Astrocyte (in vitro differentiated cells and primary cell): Measurements from ENCODE around the gene TBL2. TPM values are rescaled to one million over a fixed set of nuclear protein-coding genes. Genes with fewer than 3 reads are reported as not detected.

Source experiments
- DNase-seq: peaks from one replicate; pipeline ENCODE4 v3.0.0-alpha.2; 2010; ENCODE audit warnings: low read depth
- FAIRE-seq: peaks from 2 replicates; lab custom pipeline; 2011; peaks lifted over from hg19 to GRCh38; lab: Jason Lieb, UNC
- H2AFZ ChIP-seq: 2 replicates; pipeline ENCODE4 v1.6.0; 2012; ENCODE audit warnings: low read depth, low read length, inconsistent platforms
- H3K27ac ChIP-seq: 2 replicates; pipeline ENCODE4 v1.5.1; 2011; ENCODE audit warnings: low read depth, low read length, inconsistent platforms
- H3K27me3 ChIP-seq: 2 replicates; pipeline ENCODE4 v1.6.0; 2011; ENCODE audit warnings: low read length, inconsistent platforms; ENCODE audit not compliant: insufficient read depth
- H3K36me3 ChIP-seq: 2 replicates; pipeline ENCODE4 v1.5.1; 2011; ENCODE audit warnings: low read length, inconsistent platforms; ENCODE audit not compliant: insufficient read depth
- H3K4me1 ChIP-seq: 2 replicates; pipeline ENCODE4 v1.5.1; 2011; ENCODE audit warnings: low read length, inconsistent platforms; ENCODE audit not compliant: insufficient read depth
- H3K4me2 ChIP-seq: 2 replicates; pipeline ENCODE4 v1.6.0; 2012; ENCODE audit warnings: low read length, inconsistent platforms
- H3K4me3 ChIP-seq: 2 replicates; pipeline ENCODE4 v1.5.1; 2011; ENCODE audit warnings: low read depth, mild to moderate bottlenecking, low read length, inconsistent platforms; ENCODE audit not compliant: insufficient read depth
- H3K79me2 ChIP-seq: 2 replicates; pipeline ENCODE4 v1.6.0; 2012; ENCODE audit warnings: mild to moderate bottlenecking, low read length, inconsistent platforms; ENCODE audit not compliant: insufficient read depth
- H3K9ac ChIP-seq: 2 replicates; pipeline ENCODE4 v1.6.0; 2012; ENCODE audit warnings: mild to moderate bottlenecking, low read length, inconsistent platforms
- H3K9me3 ChIP-seq: 2 replicates; pipeline ENCODE4 v1.5.1; 2012; ENCODE audit warnings: low read depth, mild to moderate bottlenecking, low read length, inconsistent platforms; ENCODE audit not compliant: insufficient read depth
- H4K20me1 ChIP-seq: 2 replicates; pipeline ENCODE4 v1.6.0; 2012; ENCODE audit warnings: low read length, inconsistent platforms; ENCODE audit not compliant: insufficient read depth
- H3K27ac Mint-ChIP-seq: one replicate; pipeline ENCODE4 v1.8.0; 2021; ENCODE audit warnings: mild to moderate bottlenecking, mixed read lengths; ENCODE audit not compliant: unreplicated experiment
- H3K27me3 Mint-ChIP-seq: one replicate; pipeline ENCODE4 v1.8.0; 2021; ENCODE audit warnings: low read depth, mixed read lengths; ENCODE audit not compliant: unreplicated experiment
- H3K36me3 Mint-ChIP-seq: one replicate; pipeline ENCODE4 v1.8.0; 2021; ENCODE audit warnings: low read depth, mixed read lengths; ENCODE audit not compliant: unreplicated experiment
- H3K4me1 Mint-ChIP-seq: one replicate; pipeline ENCODE4 v1.8.0; 2021; ENCODE audit warnings: low read depth, mixed read lengths; ENCODE audit not compliant: unreplicated experiment
- H3K4me3 Mint-ChIP-seq: one replicate; pipeline ENCODE4 v1.8.0; 2021; ENCODE audit warnings: mild to moderate bottlenecking, moderate library complexity, mixed read lengths; ENCODE audit not compliant: unreplicated experiment
- H3K9me3 Mint-ChIP-seq: one replicate; pipeline ENCODE4 v1.8.0; 2021; ENCODE audit warnings: mild to moderate bottlenecking, mixed read lengths; ENCODE audit not compliant: unreplicated experiment
- CTCF ChIP-seq: IDR thresholded peaks from 2 replicates; pipeline ENCODE4 v1.5.1; 2011; ENCODE audit warnings: low read depth, mild to moderate bottlenecking, inconsistent platforms, low read length, moderate library complexity; ENCODE audit not compliant: insufficient read depth
- EZH2 ChIP-seq: IDR thresholded peaks from 2 replicates; pipeline ENCODE4 v1.6.1; 2012; ENCODE audit warnings: mild to moderate bottlenecking, low read length, inconsistent platforms; ENCODE audit not compliant: insufficient read depth
- total RNA-seq: library from RNA; stranded (reverse); gene quantifications from 2 replicates; pipeline ENCODE4 v1.2.1, GENCODE V29; 2021

TBL2 gene
- total RNA-seq, 1 donor from 2014 or later: 54.8 TPM

DNA sequence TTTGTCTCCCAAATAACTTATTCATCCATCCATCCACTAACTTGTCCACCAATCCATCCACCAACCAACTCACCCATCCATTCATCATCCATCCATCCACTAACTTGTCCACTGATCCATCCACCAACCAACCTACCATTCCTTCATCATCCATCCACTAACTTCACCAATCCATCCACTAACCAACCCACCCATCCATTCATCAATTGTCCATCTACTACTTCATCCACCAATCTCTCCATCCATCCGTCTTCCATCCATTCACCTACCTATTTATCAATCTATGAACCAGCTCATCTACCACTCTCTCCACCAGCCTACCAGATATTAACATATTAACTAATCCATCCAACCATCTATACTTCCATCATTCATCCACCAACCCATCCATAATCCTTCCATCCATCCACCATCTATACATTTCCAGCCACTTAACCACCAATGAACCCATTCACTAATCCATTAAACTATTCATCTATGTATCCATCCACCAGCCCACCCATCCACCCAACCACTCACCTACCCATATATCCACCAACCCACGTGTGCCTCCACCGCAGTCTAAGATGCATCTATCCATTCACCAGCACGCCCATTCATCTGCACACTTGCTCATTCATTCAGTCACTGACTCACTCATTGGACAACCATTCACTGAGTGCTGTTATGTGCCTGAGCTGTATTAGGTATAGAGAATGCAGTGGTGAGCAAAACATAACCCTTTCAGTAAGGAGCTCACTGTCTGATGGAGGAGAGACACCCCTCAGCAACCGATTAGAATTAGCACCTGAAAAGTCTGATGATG, 19.8 kb upstream of the TBL2 start:
- Histone ChIP-seq H3K9ac (no peak overlapping the region), H3K79me2 (no peaks in the 10 kb centered on the region), H2AFZ (no peak overlapping the region), H3K36me3 (no peaks in the 10 kb centered on the region), H3K27me3 (peaks cover under 1% of the 10 kb centered on the region), H4K20me1 (no peaks in the 10 kb centered on the region), H3K27ac (no peak overlapping the region), H3K4me3 (no peak overlapping the region), H3K9me3 (no peaks in the 10 kb centered on the region), H3K4me2 (no peak overlapping the region), H3K4me1 (no peaks in the 10 kb centered on the region)
- Mint-ChIP-seq H3K36me3 (no peaks in the 10 kb centered on the region), H3K9me3 (no peaks in the 10 kb centered on the region), H3K27me3 (peaks cover 36% of the 10 kb centered on the region), H3K27ac (no peak overlapping the region), H3K4me1 (no peaks in the 10 kb centered on the region), H3K4me3 (no peak overlapping the region)
- FAIRE-seq (no peak), DNase-seq (no peak)
- TF ChIP-seq CTCF: no peak
- TF ChIP-seq EZH2: no peak

DNA sequence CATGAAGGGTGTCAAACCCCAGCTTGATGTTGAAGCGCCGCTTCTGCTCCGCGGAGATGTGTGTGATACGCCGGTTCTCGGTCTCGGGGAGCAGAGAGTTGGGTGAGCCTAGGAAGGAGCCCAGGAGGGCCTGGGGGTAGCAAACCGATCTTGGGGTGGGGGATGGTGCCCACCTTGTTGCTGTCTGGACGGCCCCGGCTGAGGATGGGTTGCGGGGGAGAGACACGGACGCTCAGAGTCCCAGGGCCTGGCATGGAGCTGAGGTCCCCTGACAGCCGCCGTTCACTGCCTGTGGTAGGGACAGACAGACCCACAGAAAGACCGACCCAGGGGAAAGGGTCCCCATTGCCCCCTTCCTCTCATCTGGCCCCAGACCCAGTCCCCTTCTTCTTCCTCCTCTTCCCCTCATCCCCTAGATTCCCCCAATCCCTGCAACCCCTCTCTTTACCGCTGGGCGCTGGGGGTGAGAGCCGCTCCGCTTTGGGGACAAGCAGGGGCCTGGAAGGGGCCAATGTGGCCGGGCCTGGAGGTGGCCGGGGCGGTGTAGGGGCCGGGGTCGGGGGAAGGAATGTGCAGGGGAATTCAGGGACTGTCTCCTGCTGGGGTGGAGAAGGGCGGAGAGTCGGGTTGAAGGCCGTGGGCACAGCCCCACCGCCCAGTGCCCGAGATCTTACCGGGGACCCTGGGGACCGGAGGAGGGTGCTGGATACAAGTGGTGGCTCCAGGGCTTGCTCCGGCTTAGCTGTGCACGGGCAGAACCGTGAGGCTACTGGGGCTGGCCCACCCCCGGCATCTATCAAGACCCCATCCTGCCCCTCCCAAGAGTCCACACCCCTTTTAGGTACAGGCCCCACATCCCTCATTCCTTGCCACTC, 18.0 kb upstream of the TBL2 start:
- no peak for FAIRE-seq
- Histone ChIP-seq H3K4me1 (no peaks in the 10 kb centered on the region), H3K9me3 (no peaks in the 10 kb centered on the region), H3K27ac (no peak overlapping the region), H3K4me2 (no peak overlapping the region), H3K27me3 (peaks cover 3% of the 10 kb centered on the region), H3K79me2 (no peaks in the 10 kb centered on the region), H3K36me3 (no peaks in the 10 kb centered on the region), H3K4me3 (no peak overlapping the region), H3K9ac (no peak overlapping the region), H2AFZ (no peak overlapping the region), H4K20me1 (no peaks in the 10 kb centered on the region)
- DNase-seq: no peak
- peaks cover 39% of the 10 kb centered on the region for H3K27me3 Mint-ChIP-seq
- H3K36me3 Mint-ChIP-seq: no peaks in the 10 kb centered on the region
- no peaks in the 10 kb centered on the region for H3K9me3 Mint-ChIP-seq
- no peak overlapping the region for H3K27ac Mint-ChIP-seq
- H3K4me3 Mint-ChIP-seq: no peak overlapping the region
- H3K4me1 Mint-ChIP-seq: no peaks in the 10 kb centered on the region
- no peak for TF ChIP-seq CTCF
- no peak for TF ChIP-seq EZH2
